GM18499 (cell line): ENCODE results near the gene RFX8.
"Not testable (repeated sequence)": the region's sequence is repeated elsewhere in the genome, so short reads cannot be mapped to it uniquely, and the experiment has no call there.

ENCODE experiments used
- ATAC-seq: cut with Tn5 transposase; IDR thresholded peaks from one replicate; pipeline ENCODE4 v1.9.1; 2021; ENCODE audit warnings: moderate number of reproducible peaks; ENCODE audit not compliant: insufficient read depth, unreplicated experiment

The RFX8 gene

DNA sequence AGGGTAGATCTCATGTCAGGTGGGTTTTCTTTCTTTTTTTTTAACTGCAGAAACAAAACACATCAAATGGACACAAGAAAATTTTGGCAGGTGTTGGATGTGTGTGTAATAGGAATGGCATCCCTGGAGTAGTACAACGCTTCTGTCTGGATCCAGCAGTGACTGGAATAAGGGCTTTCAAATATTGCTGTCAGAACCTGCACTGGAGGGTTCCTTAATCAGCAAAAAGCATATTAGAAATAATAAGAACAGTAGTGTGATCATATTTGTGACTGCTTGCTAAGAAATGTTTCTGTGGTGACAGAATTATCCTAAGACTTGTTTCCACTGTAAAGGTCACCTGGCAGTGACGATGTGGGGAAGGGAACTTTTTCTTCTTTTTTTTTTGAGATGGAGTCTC, 118.4 kb downstream of the RFX8 start:
- ATAC-seq, result no peak

DNA sequence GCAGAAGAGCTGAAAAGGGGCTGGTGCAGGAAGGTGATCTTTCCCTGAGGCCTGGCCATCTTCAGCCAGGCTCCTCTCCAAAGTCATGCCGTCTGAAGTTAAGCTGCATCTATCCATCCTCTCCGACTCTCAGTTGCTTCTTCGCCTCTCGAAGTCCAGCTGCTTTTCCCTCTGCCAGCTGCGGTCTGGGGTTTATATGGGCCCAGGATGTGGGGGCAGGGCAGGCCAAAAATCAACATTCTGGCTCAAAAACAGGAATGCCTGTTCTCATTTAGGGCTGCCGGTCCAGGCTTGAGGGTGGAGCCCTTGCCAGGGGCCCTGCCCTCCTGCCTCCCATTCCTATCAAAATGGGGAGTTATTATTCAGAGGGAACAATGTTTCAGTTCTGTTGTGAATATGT, 118.9 kb downstream of the RFX8 start:
- ATAC-seq, result no peak

DNA sequence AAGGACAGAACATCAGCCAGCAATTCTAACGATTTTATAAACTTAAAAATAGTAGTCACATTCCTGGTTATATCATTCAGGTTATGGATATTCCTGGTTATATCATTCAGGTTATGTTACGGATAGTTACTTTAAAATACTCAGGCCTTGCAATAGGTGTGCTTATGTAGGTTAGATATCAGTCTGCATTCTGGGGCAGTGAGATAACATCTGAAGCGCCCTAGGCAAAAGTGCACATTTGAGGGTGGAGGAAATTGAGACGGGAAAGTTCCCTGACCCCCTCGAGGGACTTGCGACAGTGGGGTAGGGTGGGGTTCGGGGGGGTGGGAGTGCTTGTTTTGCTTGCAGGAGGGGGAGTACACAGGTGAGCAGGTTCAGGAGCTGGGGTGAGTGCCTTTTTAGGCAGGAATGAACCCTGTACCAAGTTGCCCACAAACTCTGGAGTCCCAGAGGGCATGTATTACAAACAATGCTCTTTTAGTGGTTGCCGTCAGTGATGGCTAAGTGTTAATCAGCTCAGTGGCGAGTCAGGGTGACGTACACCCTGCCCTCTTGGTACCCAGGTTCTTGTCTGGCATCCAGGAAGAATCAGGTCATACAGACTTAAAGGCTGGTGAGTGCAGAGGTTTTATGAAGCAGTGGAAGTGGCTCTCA, 119.4 kb downstream of the RFX8 start:
- no peak for ATAC-seq

DNA sequence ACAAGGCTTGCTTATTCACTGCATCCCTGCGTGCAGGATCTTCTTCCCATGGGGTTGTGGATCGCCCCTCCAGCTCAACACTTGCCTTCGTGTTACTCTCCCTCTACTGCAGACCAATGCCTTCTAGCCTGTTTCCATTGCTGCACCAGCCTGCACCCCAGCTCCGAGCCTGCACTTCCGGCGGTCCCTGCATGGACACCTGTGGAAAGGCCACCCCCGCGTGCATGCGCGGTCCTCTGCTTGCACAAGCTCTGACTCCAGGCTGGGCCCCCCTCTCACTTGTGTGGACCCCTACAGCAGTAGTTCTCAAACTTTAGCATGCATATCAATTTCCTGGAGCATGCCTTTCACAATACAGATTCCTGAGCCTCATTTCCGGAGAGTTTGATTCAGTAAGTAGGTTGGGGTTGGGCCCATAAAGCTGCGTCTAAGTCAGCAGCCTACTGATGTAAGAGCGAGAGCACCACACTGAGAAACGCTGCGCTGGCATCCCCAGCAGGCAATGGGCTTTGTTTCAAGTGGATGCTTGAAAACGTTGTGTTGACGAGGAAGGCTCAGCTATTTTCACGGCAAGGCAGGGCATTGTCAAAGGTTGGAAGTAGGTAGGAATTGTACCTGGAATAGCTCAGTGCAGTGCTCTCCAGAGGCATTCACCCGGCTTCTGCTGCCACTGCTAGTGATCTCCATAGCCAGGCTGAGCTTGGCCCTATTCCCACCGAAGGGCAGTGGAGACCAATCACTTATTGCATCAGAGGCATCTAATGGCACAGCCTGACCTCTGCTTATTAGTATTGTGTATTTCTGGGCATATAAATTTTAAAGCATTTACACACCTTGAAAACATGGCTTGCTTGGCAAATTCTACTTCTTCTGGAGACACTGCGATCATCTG, 120.2 kb downstream of the RFX8 start:
- ATAC-seq, result no peak

DNA sequence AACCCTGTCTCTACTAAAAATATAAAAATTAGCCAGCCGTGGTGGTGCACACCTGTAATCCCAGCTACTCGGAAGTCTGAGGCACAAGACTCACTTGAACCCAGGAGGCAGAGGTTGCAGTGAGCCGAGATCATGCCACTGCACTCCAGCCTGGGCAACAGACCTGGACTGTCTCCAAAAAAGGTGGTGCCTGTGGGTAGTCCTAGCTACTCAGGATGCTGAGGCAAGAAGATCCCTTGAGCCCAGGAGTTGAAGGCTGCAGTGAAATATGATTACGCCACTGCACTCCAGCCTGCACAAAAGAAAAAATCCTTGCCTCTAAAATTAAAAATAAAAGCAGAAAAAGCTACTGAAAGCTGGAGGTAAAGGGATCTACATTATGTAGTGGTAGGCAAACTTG, 122.3 kb downstream of the RFX8 start:
- not testable (repeated sequence) for ATAC-seq

DNA sequence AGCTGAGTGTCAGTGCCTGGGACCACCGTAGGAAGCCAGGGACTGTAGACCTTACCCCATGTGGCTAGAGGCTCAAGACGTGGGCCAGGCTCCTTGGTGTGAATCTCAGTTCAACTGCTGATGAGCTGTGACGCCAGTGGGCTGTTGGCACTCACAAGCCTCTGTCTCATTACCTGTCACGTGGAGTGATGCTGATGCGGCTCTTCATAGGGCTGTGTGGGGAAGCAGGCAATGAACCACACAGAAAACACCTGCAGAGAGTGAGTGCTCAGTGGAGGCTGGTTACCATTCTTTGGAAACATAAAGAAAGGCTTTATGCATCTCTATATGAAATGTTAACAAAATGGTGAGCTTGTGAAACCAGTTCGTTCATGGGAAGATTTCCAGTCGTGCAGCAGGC, 123.7 kb downstream of the RFX8 start:
- no peak for ATAC-seq

DNA sequence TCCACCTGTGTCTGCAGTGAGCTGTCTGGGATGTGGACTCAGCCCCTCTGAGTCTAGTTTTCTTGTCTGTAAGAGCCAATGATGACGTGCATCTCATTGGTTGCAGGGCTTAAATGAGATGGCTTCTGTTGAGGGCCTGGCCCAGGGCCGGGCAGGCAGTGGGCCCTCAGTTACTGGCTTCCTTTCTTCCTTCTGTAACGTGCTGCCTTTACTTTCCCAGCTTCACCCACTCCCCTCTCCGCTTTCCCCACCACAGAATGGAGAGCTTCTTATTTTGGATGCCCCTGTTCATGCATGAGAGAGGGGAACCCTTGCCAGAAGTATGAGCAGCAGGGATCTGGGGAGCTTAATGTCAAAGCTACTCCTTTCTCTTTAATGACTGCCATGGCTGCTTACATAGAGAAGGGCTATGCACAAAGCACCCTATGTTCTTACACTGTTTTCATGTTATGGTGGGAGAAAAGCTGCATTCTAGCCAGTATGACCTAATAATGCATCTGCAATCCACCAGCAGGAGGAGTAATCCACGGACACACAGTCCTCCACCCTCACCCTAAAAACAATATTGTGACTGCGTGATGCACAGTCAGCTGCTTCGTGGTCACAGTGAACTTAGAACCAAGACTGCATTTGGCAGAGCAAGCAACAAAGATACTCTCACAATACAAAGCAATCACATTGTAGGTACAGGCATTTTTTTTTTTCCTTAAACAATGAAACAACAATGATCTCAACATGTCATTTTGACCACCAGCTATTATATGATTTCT, 124.8 kb downstream of the RFX8 start:
- no peak for ATAC-seq

DNA sequence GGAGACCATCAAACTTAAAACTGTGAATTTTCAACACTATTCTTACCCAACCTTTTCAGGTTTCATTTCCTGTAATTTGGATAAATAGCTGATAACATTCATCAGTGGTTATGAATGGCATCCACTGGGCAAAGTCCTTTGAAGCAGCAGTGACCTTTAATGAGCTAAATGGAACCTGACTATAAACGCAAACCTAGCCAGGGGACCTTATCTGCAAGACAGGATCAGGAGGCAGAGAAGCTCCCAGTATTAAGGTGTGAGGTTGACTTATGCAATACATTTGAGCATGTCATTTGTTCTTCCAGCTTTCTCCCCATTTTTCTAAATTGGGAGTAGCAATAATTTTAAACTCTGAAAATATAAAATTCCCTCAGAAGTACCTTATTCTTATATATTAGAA, 126.0 kb downstream of the RFX8 start:
- no peak for ATAC-seq
